HEK293 (cell line): ENCODE measurements around the gene IL36RN.
A peak's percentile ranks its signal among the peaks of the same experiment; 100 is the strongest.

Source experiments
- CTCF ChIA-PET: fragments of 350-600 bp; formaldehyde crosslinking; extraction: SDS; loops from one replicate; lab custom pipeline; 2021; ENCODE audit warnings: antibody characterized with exemption; lab: Yijun Ruan, JAX
- POLR2A ChIA-PET: fragments of 300-600 bp; formaldehyde crosslinking; extraction: SDS; loops from one replicate; lab custom pipeline; 2020; ENCODE audit warnings: antibody characterized with exemption, inconsistent platforms; lab: Yijun Ruan, JAX
- H3K27ac ChIP-seq: fragments of 200-500 bp; sonication (Bioruptor generic); 2 replicates; pipeline ENCODE4 v1.5.1; 2014; ENCODE audit warnings: low read depth, low read length, control low read depth, inconsistent platforms; ENCODE audit errors: extremely low read depth
- H3K36me3 ChIP-seq, 2 experiments: fragments of 200-500 bp in 1 of 2; sonication (Bioruptor generic) in 1 of 2; 1 replicate in 1 of 2; 2 replicates in 1 of 2; pipeline ENCODE4 v1.5.1; 2014 to 2017; ENCODE audit warnings: inconsistent platforms in 2 of 2, low read length in 2 of 2; ENCODE audit not compliant: control insufficient read depth in 2 of 2, insufficient read depth in 1 of 2
- H3K4me1 ChIP-seq: fragments of 200-500 bp; sonication (Bioruptor generic); 2 replicates; pipeline ENCODE4 v1.5.1; 2014; ENCODE audit warnings: mild to moderate bottlenecking, low read length, inconsistent platforms; ENCODE audit not compliant: control insufficient read depth, insufficient read depth
- H3K4me3 ChIP-seq: 2 replicates; pipeline ENCODE4 v1.5.1; 2011; ENCODE audit warnings: low read depth, mild to moderate bottlenecking, control low read depth, low read length, moderate library complexity
- H3K9me3 ChIP-seq: fragments of 200-500 bp; sonication (Bioruptor generic); 2 replicates; pipeline ENCODE4 v1.5.1; 2014; ENCODE audit warnings: low read depth, low read length, inconsistent platforms; ENCODE audit not compliant: control insufficient read depth, insufficient read depth
- EGR2 ChIP-seq: fragments of 450-650 bp; formaldehyde crosslinking; IDR thresholded peaks from 2 replicates; pipeline ENCODE4 v1.5.1; 2016; ENCODE audit warnings: low read depth, missing biosample characterization, missing genetic modification characterization
- GFI1B ChIP-seq: fragments of 450-650 bp; formaldehyde crosslinking; IDR thresholded peaks from 2 replicates; pipeline ENCODE4 v1.5.1; 2016; ENCODE audit warnings: missing biosample characterization, missing genetic modification characterization
- MEIS1 ChIP-seq: sonication (generic); formaldehyde crosslinking; IDR thresholded peaks from 2 replicates; pipeline ENCODE4 v1.8.1; 2022; ENCODE audit warnings: missing genetic modification reagents, mild to moderate bottlenecking, borderline replicate concordance
- SALL2 ChIP-seq: fragments of 450-650 bp; formaldehyde crosslinking; IDR thresholded peaks from 2 replicates; pipeline ENCODE4 v1.5.0; 2017; ENCODE audit warnings: missing biosample characterization, mild to moderate bottlenecking, missing genetic modification characterization, borderline replicate concordance
- SCRT2 ChIP-seq: fragments of 450-650 bp; formaldehyde crosslinking; IDR thresholded peaks from 2 replicates; pipeline ENCODE4 v1.5.1; 2016; ENCODE audit warnings: missing biosample characterization, missing genetic modification characterization
- ZBTB7A ChIP-seq: fragments of 450-650 bp; formaldehyde crosslinking; IDR thresholded peaks from 2 replicates; pipeline ENCODE4 v1.5.1; 2016; ENCODE audit warnings: low read depth, missing biosample characterization, missing genetic modification characterization
- ZNF341 ChIP-seq: fragments of 450-650 bp; formaldehyde crosslinking; IDR thresholded peaks from 2 replicates; pipeline ENCODE4; 2016; ENCODE audit warnings: low read depth, missing biosample characterization, missing genetic modification characterization
- ZNF747 ChIP-seq: fragments of 450-650 bp; formaldehyde crosslinking; IDR thresholded peaks from 2 replicates; pipeline ENCODE4 v1.5.1; 2016; ENCODE audit warnings: missing biosample characterization, missing genetic modification characterization
- ZNF830 ChIP-seq: fragments of 450-650 bp; IDR thresholded peaks from 2 replicates; pipeline ENCODE4 v1.5.0; 2018; ENCODE audit warnings: missing biosample characterization, missing genetic modification characterization, low read depth, mild to moderate bottlenecking, moderate library complexity
- TF ChIP-seq, protein P1 (sequence below): fragments of 450-650 bp; formaldehyde crosslinking; IDR thresholded peaks from 2 replicates; pipeline ENCODE4 v1.5.1; 2016; ENCODE audit warnings: missing biosample characterization, missing genetic modification characterization
- TF ChIP-seq, protein P2 (sequence below): fragments of 450-650 bp; formaldehyde crosslinking; IDR thresholded peaks from 2 replicates; pipeline ENCODE4 v1.5.1; 2017; ENCODE audit warnings: missing biosample characterization, mild to moderate bottlenecking, missing genetic modification characterization, moderate library complexity
- TF ChIP-seq, protein P3 (sequence below): fragments of 450-650 bp; formaldehyde crosslinking; IDR thresholded peaks from 2 replicates; pipeline ENCODE4 v1.5.1; 2016; ENCODE audit warnings: missing biosample characterization, missing genetic modification characterization

The IL36RN gene

DNA sequence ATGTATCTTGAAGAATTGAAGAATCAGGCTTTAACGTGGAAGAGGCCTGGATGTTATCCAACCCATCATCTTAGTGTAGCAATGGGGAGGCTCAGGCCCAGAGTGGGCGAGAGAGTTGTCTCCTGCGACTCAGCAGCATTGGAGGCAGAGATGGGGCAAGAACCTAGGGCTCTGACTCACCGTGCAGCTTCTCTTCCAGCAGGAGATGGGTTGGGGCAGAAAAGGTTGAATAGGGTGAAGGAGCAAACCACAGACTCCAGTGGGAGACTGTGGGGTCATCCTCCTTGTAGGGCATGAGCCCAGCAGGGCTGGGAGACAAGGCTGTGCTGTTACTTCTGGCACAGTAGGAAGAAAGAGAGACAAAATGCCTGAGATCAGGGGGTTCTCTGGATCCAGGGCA, 1.4 kb downstream of the IL36RN start:
- Histone ChIP-seq H3K9me3 (no peaks in the 10 kb centered on the region), H3K4me3 (no peak overlapping the region), H3K27ac (no peak overlapping the region), H3K4me1 (no peaks in the 10 kb centered on the region), H3K36me3 (no peaks in the 10 kb centered on the region)
- CTCF ChIA-PET, result no interaction called here
- POLR2A ChIA-PET, result no interaction called here
- TF ChIP-seq GFI1B (tag by site-specific recombination), result no peak
- TF ChIP-seq ZBTB7A (tag by site-specific recombination), result no peak
- TF ChIP-seq ZNF341 (tag by site-specific recombination), result no peak
- TF ChIP-seq, protein P1, sequence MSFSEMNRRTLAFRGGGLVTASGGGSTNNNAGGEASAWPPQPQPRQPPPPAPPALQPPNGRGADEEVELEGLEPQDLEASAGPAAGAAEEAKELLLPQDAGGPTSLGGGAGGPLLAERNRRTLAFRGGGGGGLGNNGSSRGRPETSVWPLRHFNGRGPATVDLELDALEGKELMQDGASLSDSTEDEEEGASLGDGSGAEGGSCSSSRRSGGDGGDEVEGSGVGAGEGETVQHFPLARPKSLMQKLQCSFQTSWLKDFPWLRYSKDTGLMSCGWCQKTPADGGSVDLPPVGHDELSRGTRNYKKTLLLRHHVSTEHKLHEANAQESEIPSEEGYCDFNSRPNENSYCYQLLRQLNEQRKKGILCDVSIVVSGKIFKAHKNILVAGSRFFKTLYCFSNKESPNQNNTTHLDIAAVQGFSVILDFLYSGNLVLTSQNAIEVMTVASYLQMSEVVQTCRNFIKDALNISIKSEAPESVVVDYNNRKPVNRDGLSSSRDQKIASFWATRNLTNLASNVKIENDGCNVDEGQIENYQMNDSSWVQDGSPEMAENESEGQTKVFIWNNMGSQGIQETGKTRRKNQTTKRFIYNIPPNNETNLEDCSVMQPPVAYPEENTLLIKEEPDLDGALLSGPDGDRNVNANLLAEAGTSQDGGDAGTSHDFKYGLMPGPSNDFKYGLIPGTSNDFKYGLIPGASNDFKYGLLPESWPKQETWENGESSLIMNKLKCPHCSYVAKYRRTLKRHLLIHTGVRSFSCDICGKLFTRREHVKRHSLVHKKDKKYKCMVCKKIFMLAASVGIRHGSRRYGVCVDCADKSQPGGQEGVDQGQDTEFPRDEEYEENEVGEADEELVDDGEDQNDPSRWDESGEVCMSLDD (tag by site-specific recombination), result no peak
- TF ChIP-seq, protein P2, sequence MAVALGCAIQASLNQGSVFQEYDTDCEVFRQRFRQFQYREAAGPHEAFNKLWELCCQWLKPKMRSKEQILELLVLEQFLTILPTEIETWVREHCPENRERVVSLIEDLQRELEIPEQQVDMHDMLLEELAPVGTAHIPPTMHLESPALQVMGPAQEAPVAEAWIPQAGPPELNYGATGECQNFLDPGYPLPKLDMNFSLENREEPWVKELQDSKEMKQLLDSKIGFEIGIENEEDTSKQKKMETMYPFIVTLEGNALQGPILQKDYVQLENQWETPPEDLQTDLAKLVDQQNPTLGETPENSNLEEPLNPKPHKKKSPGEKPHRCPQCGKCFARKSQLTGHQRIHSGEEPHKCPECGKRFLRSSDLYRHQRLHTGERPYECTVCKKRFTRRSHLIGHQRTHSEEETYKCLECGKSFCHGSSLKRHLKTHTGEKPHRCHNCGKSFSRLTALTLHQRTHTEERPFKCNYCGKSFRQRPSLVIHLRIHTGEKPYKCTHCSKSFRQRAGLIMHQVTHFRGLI (tag by site-specific recombination), result no peak
- no peak for TF ChIP-seq ZNF830 (tag by site-specific recombination)
- no peak for TF ChIP-seq EGR2 (tag by site-specific recombination)

DNA sequence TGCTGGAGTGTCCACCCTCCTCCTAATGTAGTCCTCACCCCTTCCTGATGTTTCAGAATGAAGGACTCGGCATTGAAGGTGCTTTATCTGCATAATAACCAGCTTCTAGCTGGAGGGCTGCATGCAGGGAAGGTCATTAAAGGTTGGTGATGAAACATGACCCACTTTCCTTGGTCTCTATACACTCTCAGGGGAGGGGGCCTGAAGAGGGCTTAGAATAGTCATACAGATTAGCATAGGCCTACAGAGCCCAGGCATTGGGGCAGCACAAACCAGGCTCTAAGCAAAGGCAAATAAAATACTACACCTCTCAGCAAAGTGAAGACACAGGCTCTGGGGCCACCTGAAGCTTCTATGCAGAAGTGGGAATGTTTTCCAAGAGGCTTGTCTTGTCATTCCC, 1.8 kb downstream of the IL36RN start:
- CTCF ChIA-PET, result no interaction called here

DNA sequence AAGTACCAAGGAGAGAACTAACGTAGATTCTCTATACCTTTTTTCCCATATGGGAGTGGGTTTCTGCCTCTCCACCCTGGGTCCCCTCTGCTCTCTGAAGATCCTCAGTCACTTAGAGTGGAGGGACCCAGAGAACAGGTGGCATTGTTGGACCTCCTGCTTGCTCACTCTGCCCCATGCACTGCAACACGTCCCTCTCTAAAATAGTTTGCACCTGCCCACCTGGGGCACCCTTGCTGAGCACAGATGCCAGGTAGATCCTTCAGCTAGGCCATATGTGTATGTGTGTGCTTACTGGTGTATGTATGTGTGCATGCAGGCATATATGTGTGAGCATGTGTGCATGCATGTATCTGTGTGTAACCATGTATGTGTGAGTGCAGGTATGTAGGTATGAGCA, 2.2 kb downstream of the IL36RN start:
- Histone ChIP-seq H3K36me3 (no peaks in the 10 kb centered on the region), H3K4me1 (no peaks in the 10 kb centered on the region), H3K9me3 (no peaks in the 10 kb centered on the region), H3K27ac (no peak overlapping the region), H3K4me3 (no peak overlapping the region)
- ChIA-PET CTCF (no interaction called here), POLR2A (no interaction called here)
- TF ChIP-seq, protein P3, sequence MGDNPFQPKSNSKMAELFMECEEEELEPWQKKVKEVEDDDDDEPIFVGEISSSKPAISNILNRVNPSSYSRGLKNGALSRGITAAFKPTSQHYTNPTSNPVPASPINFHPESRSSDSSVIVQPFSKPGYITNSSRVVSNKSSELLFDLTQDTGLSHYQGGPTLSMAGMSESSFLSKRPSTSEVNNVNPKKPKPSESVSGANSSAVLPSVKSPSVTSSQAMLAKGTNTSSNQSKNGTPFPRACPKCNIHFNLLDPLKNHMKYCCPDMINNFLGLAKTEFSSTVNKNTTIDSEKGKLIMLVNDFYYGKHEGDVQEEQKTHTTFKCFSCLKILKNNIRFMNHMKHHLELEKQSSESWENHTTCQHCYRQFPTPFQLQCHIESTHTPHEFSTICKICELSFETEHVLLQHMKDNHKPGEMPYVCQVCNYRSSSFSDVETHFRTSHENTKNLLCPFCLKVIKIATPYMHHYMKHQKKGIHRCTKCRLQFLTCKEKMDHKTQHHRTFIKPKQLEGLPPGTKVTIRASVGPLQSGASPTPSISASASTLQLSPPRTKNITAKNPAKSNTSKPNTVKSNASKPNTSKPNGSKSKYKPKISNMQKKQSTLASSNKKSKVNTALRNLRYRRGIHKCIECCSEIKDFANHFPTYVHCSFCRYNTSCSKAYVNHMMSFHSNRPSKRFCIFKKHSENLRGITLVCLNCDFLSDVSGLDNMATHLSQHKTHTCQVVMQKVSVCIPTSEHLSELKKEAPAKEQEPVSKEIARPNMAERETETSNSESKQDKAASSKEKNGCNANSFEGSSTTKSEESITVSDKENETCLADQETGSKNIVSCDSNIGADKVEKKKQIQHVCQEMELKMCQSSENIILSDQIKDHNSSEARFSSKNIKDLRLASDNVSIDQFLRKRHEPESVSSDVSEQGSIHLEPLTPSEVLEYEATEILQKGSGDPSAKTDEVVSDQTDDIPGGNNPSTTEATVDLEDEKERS, result no peak
- TF ChIP-seq SALL2 (tag by site-specific recombination) (no peak), SCRT2 (tag by site-specific recombination) (peak; percentile 47; the same call in 1 of the 2 replicates)

More for the DNA sequence above, 1.8 kb downstream of the IL36RN start:
- H3K4me3 ChIP-seq, result no peak overlapping the region
- H3K4me1 ChIP-seq, result no peaks in the 10 kb centered on the region
- no peak overlapping the region for H3K27ac ChIP-seq
- H3K9me3 ChIP-seq, result no peaks in the 10 kb centered on the region
- TF ChIP-seq ZNF747 (tag by site-specific recombination) (no peak), MEIS1 (CRISPR knock-in tag) (no peak)
- POLR2A ChIA-PET, result no interaction called here
- no peaks in the 10 kb centered on the region for H3K36me3 ChIP-seq
